Natural killer cell (primary cell): ENCODE measurements around the gene LETM1. TPM values are rescaled to one million over a fixed set of nuclear protein-coding genes. Genes with fewer than 3 reads are reported as not detected.

Experiments
- ATAC-seq, 3 donors: fragments of 150-1000 bp in 2 of 3; fragments of 200-7000 bp in 1 of 3; cut with Tn5 transposase; 1 replicate in 1 of 3; 2 replicates in 2 of 3; pipeline ENCODE4 v1.10.0; 2021; ENCODE audit warnings: mild to moderate bottlenecking in 2 of 3, moderate library complexity in 2 of 3
- DNase-seq, 2 donors: peaks; one replicate each; pipeline versions ENCODE4 v3.0.0 to v3.0.0-alpha.2; 2013 to 2021; ENCODE audit warnings: mixed read lengths in 1 of 2
- H3K27ac ChIP-seq: one replicate; pipeline ENCODE4 v1.5.1; 2013; ENCODE audit warnings: mild to moderate bottlenecking, low read length
- H3K27me3 ChIP-seq: one replicate; pipeline ENCODE4 v1.6.1; 2013; ENCODE audit warnings: low read length; ENCODE audit not compliant: control insufficient read depth, insufficient read depth
- H3K36me3 ChIP-seq: one replicate; pipeline ENCODE4 v1.6.1; 2013; ENCODE audit warnings: low read length; ENCODE audit not compliant: control insufficient read depth, insufficient read depth
- H3K4me1 ChIP-seq: one replicate; pipeline ENCODE4 v1.6.1; 2013; ENCODE audit warnings: low read length; ENCODE audit not compliant: control insufficient read depth, insufficient read depth
- H3K4me3 ChIP-seq: one replicate; pipeline ENCODE4 v1.5.1; 2013; ENCODE audit warnings: low read length
- H3K9me3 ChIP-seq: one replicate; pipeline ENCODE4 v1.6.1; 2013; ENCODE audit warnings: low read length; ENCODE audit not compliant: control insufficient read depth, insufficient read depth
- H3K27ac Mint-ChIP-seq, 2 donors: one replicate each; pipeline ENCODE4 v1.8.0; 2022; ENCODE audit warnings: mild to moderate bottlenecking in 2 of 2, mixed read lengths in 2 of 2, moderate library complexity in 1 of 2
- H3K27me3 Mint-ChIP-seq, 2 donors: one replicate each; pipeline ENCODE4 v1.8.0; 2022; ENCODE audit warnings: low read depth in 2 of 2, mixed read lengths in 2 of 2
- H3K36me3 Mint-ChIP-seq: one replicate; pipeline ENCODE4 v1.8.0; 2022; ENCODE audit warnings: mixed read lengths
- H3K4me1 Mint-ChIP-seq, 2 donors: one replicate each; pipeline ENCODE4 v1.8.0; 2022; ENCODE audit warnings: mixed read lengths in 2 of 2
- H3K4me3 Mint-ChIP-seq: one replicate; pipeline ENCODE4 v1.8.0; 2022; ENCODE audit warnings: mild to moderate bottlenecking, moderate library complexity, mixed read lengths
- H3K9me3 Mint-ChIP-seq, 2 donors: one replicate each; pipeline ENCODE4 v1.8.0; 2022; ENCODE audit warnings: mixed read lengths in 2 of 2
- WGBS: methylation state at CpG from one replicate; pipeline ENCODE4 v1.1.7; 2013; ENCODE audit warnings: missing lambda C conversion rate; ENCODE audit not compliant: insufficient coverage; 5-methylcytosine and 5-hydroxymethylcytosine counted together
- intact Hi-C: fragments of 100-400 bp; cut with micrococcal nuclease; formaldehyde crosslinking; loops from one replicate; pipeline ENCODE4 v1.14.2; 2022
- total RNA-seq, 4 donors: library from RNA; stranded (reverse); fragments of 120-200 nt in 1 of 4; gene quantifications; one replicate each; pipeline versions ENCODE4 v1.2.3 to v1.2.4, GENCODE V29; 2013 to 2022
- TF ChIP-seq, protein P1 (sequence below): fragments of 200-600 bp; IDR thresholded peaks from one replicate; pipeline ENCODE4 v1.8.0; 2022; ENCODE audit warnings: antibody characterized with exemption

LETM1 gene
- total RNA-seq, 3 donors from 2014 or later (not counting 1 experiment from before 2014, with no cell fraction given): 40.4 to 56.5 (median 55.7) TPM

DNA sequence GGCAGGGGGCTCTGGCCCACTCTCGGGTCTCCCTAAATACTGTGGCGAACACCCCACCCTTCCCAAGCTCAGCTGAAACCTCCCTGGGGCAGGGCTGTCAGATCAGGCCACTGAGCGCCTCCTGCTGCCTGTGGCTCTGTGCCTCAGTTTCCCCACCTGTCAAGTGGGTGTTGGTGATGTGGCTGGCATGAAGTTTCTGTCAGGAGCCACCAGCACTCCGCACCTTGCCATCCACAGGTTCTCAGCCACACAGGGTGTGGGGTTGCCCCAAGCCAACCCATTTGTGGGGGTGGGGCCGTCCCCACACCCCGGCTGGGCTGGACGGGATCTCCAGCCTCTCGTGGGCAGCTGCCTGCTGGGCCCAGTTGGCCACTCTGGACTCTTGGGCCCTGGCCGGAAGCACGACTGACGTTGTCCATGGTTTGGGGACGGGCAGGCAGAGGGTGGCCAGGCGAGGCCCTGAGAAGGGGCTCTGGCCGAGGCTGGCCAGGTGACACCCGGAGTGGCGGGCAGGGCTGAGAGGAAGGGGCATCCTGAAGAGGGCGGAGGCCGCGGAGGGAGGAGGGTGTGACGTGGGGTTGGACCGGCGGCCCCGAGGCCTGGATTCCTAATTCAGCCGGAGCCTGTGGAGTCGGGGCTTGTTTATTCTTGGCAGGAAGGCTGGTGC lies 68.4 kb downstream of the LETM1 start:
- no peaks in the 10 kb centered on the region for H3K36me3 Mint-ChIP-seq
- Histone ChIP-seq H3K36me3 (no peaks in the 10 kb centered on the region), H3K27me3 (no peaks in the 10 kb centered on the region), H3K4me1 (no peaks in the 10 kb centered on the region), H3K27ac (no peak overlapping the region), H3K4me3 (no peak overlapping the region), H3K9me3 (no peaks in the 10 kb centered on the region)
- ATAC-seq (no peak), DNase-seq (no peak)
- intact Hi-C loops: no loop called here
- H3K4me1 Mint-ChIP-seq: no peaks in the 10 kb centered on the region
- H3K27me3 Mint-ChIP-seq: peaks cover 0 to 8% of the 10 kb centered on the region in 2 donors
- no peaks in the 10 kb centered on the region for H3K9me3 Mint-ChIP-seq
- H3K27ac Mint-ChIP-seq: no peak overlapping the region
- TF ChIP-seq, protein P1, sequence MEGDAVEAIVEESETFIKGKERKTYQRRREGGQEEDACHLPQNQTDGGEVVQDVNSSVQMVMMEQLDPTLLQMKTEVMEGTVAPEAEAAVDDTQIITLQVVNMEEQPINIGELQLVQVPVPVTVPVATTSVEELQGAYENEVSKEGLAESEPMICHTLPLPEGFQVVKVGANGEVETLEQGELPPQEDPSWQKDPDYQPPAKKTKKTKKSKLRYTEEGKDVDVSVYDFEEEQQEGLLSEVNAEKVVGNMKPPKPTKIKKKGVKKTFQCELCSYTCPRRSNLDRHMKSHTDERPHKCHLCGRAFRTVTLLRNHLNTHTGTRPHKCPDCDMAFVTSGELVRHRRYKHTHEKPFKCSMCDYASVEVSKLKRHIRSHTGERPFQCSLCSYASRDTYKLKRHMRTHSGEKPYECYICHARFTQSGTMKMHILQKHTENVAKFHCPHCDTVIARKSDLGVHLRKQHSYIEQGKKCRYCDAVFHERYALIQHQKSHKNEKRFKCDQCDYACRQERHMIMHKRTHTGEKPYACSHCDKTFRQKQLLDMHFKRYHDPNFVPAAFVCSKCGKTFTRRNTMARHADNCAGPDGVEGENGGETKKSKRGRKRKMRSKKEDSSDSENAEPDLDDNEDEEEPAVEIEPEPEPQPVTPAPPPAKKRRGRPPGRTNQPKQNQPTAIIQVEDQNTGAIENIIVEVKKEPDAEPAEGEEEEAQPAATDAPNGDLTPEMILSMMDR: no peak
- no peak overlapping the region for H3K4me3 Mint-ChIP-seq
- 89% methylated on average over 25 of the region's 25 CpGs for WGBS

DNA sequence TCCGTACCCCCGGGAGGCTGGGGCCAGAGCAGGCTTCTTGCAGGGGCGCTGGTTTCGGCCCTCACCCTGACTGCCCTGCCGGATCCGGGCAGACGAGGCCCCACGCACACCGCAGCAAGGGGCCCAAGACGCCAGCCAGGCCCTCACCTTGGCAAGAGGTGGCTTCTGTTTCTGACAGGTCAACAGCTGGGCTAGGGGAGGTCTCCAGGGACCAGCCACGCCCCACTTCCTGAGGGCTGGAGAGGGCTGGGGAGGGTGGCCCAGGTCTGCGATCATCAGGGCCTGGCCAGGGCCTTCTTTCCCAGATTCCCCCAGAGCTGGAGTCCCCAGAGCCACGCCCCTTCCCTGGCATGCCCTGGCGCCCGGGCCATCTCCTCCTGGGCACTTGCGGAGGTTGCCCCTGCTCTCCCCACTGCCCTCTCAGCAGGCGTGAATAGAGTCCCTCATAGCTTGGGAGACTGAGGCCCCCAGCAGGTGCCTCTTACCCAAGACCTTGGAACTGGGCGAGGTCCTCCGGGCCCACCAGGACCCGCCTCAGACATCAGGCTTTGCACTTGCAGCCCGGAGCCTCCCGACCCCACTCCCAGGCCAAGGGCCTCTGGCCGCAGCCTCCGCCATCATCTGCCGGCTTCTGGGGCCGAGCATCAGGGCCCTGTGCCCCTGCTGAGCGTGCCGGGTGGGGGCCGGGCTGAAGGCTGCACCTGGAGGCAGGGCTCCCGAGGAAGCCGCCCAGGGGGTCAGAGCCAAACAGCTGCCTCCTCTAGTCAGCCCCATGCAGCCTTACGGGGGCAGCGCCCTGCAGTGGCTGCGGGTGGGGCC lies 69.2 kb downstream of the LETM1 start:
- ATAC-seq (no peak), DNase-seq (no peak)
- H3K9me3 Mint-ChIP-seq: no peaks in the 10 kb centered on the region
- H3K9me3 ChIP-seq: no peaks in the 10 kb centered on the region
- no peaks in the 10 kb centered on the region for H3K36me3 ChIP-seq
- H3K27ac Mint-ChIP-seq: no peak overlapping the region
- no peaks in the 10 kb centered on the region for H3K27me3 ChIP-seq
- H3K27ac ChIP-seq: no peak overlapping the region
- H3K4me1 ChIP-seq: no peaks in the 10 kb centered on the region
- no peaks in the 10 kb centered on the region for H3K4me1 Mint-ChIP-seq
- intact Hi-C loops: no loop called here
- 88% methylated on average over 34 of the region's 34 CpGs for WGBS
- no peaks in the 10 kb centered on the region for H3K36me3 Mint-ChIP-seq
- peaks cover 0 to 8% of the 10 kb centered on the region in 2 donors for H3K27me3 Mint-ChIP-seq
- TF ChIP-seq, protein P1: no peak
- no peak overlapping the region for H3K4me3 Mint-ChIP-seq
- no peak overlapping the region for H3K4me3 ChIP-seq

- TF ChIP-seq, protein P1: no peak
- no peak overlapping the region for H3K4me3 Mint-ChIP-seq
- H3K4me1 Mint-ChIP-seq: no peaks in the 10 kb centered on the region
- 87% methylated on average over 11 of the region's 11 CpGs for WGBS
- H3K9me3 ChIP-seq: no peaks in the 10 kb centered on the region
- H3K27me3 Mint-ChIP-seq: peaks cover 0 to 3% of the 10 kb centered on the region in 2 donors
- DNase-seq: no peak
- no peak overlapping the region for H3K4me3 ChIP-seq
- no peak overlapping the region for H3K27ac ChIP-seq
- no peaks in the 10 kb centered on the region for H3K4me1 ChIP-seq
- no peaks in the 10 kb centered on the region for H3K27me3 ChIP-seq
- intact Hi-C loops: no loop called here
- no peak overlapping the region for H3K27ac Mint-ChIP-seq
- no peaks in the 10 kb centered on the region for H3K9me3 Mint-ChIP-seq
- ATAC-seq: no peak
- no peaks in the 10 kb centered on the region for H3K36me3 Mint-ChIP-seq
- no peaks in the 10 kb centered on the region for H3K36me3 ChIP-seq
Measured at GRCh38 chr4:1785592-1785991, 70.4 kb downstream of the LETM1 start.
